HG03439 (cell line): ENCODE measurements around the gene GRPEL1.
"Not testable (repeated sequence)": the region's sequence is repeated elsewhere in the genome, so short reads cannot be mapped to it uniquely, and the experiment has no call there.

Source experiments
- ATAC-seq: cut with Tn5 transposase; IDR thresholded peaks from one replicate; pipeline ENCODE4 v1.9.1; 2021; ENCODE audit warnings: mild to moderate bottlenecking, moderate library complexity; ENCODE audit not compliant: unreplicated experiment

The GRPEL1 gene

GRCh38 chr4:7094916-7095315, 27.1 kb upstream of the GRPEL1 start:
- no peak for ATAC-seq

DNA sequence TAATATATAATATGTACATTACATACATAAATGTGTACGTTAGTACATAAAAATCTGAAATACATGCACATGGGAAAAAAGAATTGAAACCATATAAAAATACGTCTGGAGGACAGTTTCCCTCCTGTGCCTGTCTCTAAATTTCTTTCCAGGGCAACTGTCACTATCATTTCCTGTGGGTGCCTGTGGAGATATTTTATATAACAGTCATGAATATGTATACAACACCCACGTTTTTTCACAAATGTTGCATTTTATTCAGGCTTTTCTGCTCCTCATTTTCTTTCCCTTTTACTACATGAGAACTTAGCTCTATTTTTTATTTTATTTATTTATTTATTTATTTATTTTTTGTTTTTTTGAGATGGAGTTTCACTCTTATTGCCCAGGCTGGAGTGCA, 24.2 kb upstream of the GRPEL1 start:
- ATAC-seq = no peak

GRCh38 chr4:7089213-7089986, 21.5 kb upstream of the GRPEL1 start:
- ATAC-seq = no peak

DNA sequence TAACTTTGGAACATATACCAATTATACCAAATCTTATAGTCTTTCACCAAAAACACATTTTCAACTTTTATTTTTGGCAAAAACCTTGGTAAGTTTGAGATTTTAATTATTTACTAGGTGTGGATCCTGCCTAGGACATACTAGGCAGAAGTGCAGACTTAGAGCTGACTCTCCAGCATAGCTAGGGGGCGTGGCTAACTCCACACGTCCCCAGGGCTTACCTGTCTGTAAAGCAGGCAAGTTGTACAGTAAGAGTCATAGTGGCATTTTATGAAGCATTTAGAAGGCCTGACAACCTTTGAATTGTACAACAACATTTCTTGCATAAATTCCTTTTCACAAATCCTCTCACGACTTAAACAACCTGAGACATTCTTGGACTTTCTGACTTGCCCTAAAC, 19.2 kb upstream of the GRPEL1 start:
- no peak for ATAC-seq

GRCh38 chr4:7086384-7086783, 18.5 kb upstream of the GRPEL1 start:
- ATAC-seq = no peak

- ATAC-seq = not testable (repeated sequence)
These were observed 16.7 kb upstream of the GRPEL1 start for GRCh38 chr4:7084564-7084961.

- no peak for ATAC-seq
These were observed 16.0 kb upstream of the GRPEL1 start for GRCh38 chr4:7083597-7084563.

GRCh38 chr4:7079909-7080308, 12.0 kb upstream of the GRPEL1 start:
- ATAC-seq = not testable (repeated sequence)

GRCh38 chr4:7079483-7079882, 11.6 kb upstream of the GRPEL1 start:
- ATAC-seq = not testable (repeated sequence)

- no peak for ATAC-seq
These were observed 10.2 kb upstream of the GRPEL1 start for GRCh38 chr4:7078025-7078424.

- ATAC-seq = no peak
These were observed 9.5 kb upstream of the GRPEL1 start for GRCh38 chr4:7077371-7077770.

- no peak for ATAC-seq
These were observed 8.8 kb upstream of the GRPEL1 start for GRCh38 chr4:7076696-7077082.

DNA sequence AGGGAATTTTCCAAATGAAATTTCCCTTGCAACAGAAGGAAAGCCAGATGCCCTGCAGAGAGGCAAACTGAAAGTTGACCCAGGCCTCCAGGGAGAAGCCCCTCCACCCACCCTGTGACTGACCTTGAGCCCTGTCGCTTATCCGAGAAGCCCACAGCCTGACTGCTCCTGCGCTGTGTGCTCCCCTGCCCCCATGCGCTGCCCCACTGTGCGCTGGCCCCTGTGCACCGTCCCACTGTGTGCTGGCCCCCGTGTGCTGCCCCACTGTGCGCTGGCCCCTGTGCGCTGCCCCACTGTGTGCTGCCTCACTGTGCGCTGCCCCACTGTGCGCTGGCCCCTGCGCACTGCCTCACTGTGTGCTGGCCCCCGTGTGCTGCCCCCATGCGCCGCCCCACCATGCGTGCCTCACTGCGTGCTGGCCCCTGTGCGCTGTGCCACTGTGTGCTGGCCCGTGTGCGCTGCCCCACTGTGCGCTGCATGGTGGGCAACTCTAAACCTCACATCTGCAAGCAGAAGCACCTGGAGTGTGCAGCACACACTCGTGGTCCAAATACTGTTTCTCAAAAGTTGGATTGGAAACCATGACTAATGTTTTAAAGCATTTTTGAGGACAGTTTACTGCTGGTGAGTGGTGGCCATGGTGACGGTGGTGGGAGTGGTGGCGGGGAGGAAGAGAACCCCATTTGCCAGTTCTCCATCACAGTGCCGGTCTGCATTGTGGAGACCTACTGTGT, 8.3 kb upstream of the GRPEL1 start:
- no peak for ATAC-seq

DNA sequence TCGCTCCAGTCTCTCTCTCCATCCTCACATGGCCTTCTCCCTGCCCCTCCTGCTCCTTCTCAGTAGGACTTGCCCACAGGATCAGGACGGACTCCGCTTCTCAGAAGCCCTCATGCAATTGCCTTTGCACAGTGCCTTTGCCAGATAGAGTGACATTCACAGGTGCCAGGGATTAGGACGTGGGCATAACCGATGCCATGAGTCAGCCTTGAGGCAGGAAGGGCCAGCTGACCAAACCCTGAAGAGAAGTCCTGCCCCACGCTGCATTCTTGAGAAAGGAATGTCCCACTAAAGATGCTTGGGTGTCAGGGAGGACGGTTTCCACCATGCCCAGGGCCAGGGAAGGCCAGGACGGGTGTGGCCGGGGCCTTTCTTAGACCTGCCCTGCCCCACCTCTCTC, 6.6 kb upstream of the GRPEL1 start:
- no peak for ATAC-seq

DNA sequence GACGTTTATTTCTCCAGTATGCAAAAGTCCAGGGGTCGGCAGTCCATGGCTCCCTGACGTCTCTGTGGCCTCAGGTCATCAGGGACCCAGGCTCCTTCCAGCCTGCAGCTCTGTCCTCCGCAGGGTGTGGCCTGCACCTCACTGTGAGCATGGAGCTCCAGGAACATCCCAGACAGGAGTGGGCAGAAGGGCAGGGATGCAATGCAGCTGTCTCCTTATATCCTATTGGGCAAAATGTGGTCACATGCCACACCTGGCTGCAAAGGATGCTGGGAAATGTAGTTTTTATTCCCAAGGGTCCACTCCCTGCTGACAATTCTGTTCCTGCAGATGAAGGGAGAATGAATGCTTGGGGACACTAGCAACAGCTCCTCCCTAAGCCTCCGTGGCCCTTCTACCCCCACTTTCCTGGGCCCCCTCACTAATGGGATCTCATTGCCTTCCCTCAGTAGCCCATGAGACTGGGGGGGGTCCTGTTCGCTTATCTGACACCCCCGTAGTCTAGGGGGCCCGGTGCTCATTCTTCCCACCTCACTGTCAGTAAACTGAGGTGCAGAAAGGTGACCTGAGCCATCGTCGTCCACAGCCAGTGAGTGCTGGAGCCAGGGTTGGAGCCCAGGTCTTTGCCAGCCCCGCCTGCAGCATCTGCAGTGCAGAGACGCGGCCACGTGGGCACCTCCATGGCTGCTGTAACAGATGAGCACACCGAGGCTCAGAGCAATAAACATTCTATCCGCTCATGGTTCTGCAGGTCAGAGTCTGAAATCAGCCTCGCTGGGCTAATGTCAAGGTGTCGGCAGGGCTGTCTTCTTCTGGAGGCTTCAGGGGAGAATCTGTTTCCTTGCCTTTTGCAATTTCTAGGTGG, 5.9 kb upstream of the GRPEL1 start:
- no peak for ATAC-seq

DNA sequence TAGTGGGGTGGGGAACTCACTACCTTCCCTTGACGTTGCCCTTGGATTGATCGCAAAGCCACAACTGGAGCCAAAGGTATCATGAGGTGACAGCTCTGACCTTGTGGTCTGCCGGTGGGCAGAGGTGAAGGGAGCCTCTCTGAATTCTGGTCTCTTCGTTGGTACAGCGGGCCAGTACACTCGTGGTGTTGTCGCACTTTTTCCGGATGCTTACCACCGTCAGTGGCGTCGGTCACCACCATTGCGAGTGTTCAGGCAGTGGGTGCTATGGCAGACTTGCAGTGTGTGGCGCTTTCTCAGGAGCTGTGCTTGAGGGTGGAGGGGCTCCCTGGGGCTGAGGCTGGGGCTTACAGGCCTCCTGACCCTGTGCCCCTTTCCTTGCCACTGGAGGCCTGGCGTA, 5.2 kb upstream of the GRPEL1 start:
- ATAC-seq = no peak

DNA sequence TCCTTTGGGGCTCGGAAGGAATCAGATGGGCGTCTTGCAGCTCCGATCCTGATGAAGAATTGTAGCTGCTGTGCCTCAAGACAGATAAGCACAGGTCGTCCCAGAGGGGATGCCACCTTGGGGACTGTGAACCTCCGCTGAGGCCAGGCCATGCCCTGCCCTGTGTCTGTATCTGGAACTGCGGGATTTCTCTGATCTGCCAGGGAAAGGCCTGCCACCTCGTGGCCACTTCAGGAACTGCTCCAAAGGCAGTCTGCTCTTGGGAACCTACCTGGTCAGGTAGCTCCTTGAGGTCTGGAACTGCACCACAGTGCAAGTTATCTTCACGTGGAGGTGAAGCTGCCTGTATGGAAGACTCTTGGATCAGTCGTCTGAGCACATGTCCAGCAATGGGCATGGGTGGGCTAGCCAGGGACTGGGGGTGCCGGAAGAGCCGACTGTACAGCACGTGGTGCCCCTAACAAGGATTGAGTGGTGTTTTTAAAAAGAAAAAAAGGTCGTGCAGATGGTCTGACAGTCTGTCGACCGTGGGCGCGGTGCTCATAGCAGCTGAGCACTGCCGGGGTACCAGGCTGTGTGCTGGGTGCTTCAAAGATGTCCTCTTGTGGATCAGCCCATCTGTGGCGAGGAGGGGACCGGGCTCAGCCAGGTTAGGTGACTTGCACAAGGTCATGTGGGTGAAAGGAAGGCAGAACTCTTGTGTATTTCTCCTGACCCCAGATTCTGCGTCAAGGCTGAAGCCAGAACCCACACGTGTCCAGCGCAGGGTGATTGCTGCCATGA, 3.1 kb upstream of the GRPEL1 start:
- no peak for ATAC-seq

GRCh38 chr4:7068883-7069282, 1.0 kb upstream of the GRPEL1 start:
- ATAC-seq = no peak

DNA sequence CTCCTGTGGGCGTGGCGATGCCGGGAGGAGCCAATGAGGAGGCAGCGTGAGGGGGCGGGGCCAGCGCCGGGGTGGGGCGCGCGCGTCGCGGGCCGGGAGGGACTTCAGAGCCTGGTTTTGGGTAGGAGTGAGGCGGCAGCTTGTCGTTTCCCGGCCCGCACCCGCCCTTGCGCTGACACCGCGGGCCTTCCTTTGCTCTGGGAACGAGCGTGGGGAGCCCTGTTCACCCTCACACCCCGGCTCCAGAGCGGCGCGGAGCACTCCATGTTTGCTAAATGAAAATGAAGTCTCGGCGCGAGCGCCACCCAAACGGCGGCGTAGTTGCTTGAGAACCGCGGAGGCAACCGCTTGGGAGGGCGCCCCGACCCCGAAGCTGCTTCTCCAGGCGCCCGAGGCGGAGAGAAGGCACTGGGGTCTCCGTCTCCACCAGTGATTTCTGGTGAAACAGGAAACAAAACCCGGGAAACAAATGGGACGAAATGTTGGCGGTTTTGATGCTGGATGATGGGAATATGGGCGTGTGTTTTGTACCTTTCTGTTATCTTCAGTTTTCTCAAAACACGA, 497 bp upstream of the GRPEL1 start:
- peak; percentile 12 for ATAC-seq
